GM19043 (cell line): ENCODE results near the gene OR6C65.

Experiments
- ATAC-seq: cut with Tn5 transposase; IDR thresholded peaks from one replicate; pipeline ENCODE4 v1.9.1; 2021; ENCODE audit warnings: low read depth; ENCODE audit not compliant: unreplicated experiment

Gene OR6C65

GRCh38 chr12:55445357-55445756, 45.0 kb downstream of the OR6C65 start:
- ATAC-seq, result no peak

- ATAC-seq, result no peak
These were observed 46.0 kb downstream of the OR6C65 start for GRCh38 chr12:55446326-55446725.

DNA sequence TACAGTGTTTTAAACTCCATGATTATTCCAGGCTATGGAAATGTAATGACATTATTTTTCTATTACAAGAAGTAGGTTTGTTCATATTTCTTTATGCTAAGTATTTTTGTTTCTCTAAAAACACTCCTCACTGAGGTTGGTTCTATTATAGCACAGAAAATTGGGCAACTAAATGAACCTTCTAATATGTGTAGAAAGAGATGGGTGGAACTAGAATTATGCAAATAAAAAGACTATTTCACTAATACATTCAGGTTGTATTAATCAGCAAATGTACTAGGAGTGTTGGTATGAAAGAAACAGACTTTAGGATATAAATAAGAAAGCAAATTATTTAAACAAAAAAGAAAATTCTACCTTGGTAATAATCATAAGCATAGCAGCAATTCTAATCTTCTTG, 48.5 kb downstream of the OR6C65 start:
- no peak for ATAC-seq
